Retinal pigment epithelial cell (primary cell): ENCODE results near the gene WNT3A.
A peak's percentile ranks its signal among the peaks of the same experiment; 100 is the strongest.

Experiments used
- DNase-seq: peaks from one replicate; pipeline ENCODE4 v3.0.0-alpha.2; 2010; ENCODE audit warnings: low read depth
- H3K4me3 ChIP-seq: 2 replicates; pipeline ENCODE4 v1.5.1; 2011; ENCODE audit warnings: mild to moderate bottlenecking, low read length, control low read depth, moderate library complexity
- TF ChIP-seq, protein P1 (sequence below): conservative IDR thresholded peaks from 2 replicates; pipeline ENCODE4 v1.5.1; 2011; ENCODE audit warnings: low read depth, low read length, control low read depth, inconsistent platforms

The WNT3A gene

GRCh38 chr1:228097333-228098081 is 90.7 kb downstream of the WNT3A start:
- TF ChIP-seq, protein P1, sequence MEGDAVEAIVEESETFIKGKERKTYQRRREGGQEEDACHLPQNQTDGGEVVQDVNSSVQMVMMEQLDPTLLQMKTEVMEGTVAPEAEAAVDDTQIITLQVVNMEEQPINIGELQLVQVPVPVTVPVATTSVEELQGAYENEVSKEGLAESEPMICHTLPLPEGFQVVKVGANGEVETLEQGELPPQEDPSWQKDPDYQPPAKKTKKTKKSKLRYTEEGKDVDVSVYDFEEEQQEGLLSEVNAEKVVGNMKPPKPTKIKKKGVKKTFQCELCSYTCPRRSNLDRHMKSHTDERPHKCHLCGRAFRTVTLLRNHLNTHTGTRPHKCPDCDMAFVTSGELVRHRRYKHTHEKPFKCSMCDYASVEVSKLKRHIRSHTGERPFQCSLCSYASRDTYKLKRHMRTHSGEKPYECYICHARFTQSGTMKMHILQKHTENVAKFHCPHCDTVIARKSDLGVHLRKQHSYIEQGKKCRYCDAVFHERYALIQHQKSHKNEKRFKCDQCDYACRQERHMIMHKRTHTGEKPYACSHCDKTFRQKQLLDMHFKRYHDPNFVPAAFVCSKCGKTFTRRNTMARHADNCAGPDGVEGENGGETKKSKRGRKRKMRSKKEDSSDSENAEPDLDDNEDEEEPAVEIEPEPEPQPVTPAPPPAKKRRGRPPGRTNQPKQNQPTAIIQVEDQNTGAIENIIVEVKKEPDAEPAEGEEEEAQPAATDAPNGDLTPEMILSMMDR, result no peak
- H3K4me3 ChIP-seq, result no peak overlapping the region
- DNase-seq, result no peak

- DNase-seq, result no peak
- TF ChIP-seq, protein P1, result no peak
- H3K4me3 ChIP-seq, result no peak overlapping the region
These were observed 91.6 kb downstream of the WNT3A start for GRCh38 chr1:228098323-228098931.

DNA sequence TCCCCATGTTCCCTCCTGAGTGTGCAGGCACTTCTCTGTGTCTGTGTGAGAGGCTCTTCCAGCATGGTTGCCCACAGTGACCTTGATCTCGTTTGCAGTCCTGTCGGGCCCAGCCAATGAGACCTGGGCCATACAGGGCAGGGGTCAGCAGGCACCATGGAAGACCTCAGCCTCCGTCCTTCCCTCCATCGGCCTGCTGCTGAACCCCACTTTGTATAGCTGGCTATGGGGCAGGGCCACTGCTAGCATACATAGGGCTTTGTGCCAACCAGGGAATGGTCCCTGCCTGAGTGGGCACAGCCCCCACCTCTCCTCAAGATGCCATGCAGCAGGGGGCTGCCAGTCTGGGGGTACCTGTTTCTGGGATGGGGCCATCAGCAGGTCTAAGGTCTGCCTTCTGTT is 92.5 kb downstream of the WNT3A start:
- TF ChIP-seq, protein P1, result no peak
- H3K4me3 ChIP-seq, result no peak overlapping the region

GRCh38 chr1:228100822-228101613 is 94.2 kb downstream of the WNT3A start:
- TF ChIP-seq, protein P1, result no peak
- H3K4me3 ChIP-seq, result no peak overlapping the region
- no peak for DNase-seq

More for the DNA sequence above, 92.5 kb downstream of the WNT3A start:
- DNase-seq, result no peak

DNA sequence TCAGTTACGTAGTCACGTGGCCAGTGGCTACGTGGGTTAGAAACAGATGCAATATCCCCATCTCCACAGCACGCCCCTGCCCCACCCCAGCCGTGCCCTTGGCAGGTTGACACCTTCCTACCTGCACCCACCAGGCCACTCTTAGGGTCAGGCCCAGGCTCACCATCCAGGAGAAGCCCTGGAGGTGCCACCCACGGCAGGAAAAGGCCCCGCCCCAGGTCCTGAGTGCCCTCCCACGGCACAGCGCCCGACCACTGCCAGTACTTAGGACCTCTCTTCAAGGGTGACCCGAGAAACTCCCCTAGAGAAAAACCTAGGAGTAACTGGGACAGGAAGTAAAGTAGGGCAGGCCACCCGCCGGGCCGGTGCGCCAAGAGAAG is 94.8 kb downstream of the WNT3A start:
- TF ChIP-seq, protein P1, result no peak
- H3K4me3 ChIP-seq, result peak overlapping the region; percentile 83
- no peak for DNase-seq

DNA sequence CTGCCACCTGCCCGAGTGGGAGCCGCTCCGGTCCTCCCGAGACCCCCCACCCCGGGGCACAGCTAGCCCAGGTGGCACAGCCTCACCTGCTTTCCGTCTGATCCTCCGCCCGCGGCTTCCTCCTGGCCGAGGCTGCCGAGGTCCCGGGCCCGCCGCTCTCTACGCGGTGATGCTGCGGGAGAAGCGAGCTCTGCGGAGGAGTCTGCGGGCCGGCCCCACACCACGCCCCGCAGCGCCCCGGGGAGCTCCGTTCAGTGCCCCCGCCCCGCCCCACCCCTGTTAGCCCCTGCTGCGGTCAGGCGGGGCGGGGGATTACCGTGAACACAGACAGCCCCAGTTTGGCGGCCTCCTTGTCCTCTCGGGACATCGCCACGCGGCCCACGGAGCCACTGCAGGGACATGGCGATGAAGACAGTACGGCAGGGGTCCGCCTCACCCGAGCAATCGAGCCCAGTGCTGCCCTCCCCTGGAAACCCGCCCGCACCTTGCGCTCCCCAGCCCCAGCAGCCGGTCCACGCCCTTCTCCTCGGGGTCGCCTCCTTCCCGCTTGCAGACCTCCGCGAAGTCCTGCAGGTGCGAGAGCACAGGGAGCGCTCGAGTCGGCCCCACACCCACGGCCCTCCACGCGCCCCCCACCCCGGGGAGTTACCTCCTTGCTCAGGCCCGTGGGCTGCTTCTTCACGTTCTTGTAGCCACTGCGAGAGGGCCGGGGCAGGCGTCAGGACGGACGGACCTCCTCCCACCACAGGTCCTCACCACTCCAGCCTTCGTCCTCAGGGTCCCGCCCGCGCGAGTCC is 95.4 kb downstream of the WNT3A start:
- H3K4me3 ChIP-seq, result peak overlapping the region; percentile 83
- TF ChIP-seq, protein P1, result peak; percentile 36
- no peak for DNase-seq
